Endothelial cell of umbilical vein (primary cell): ENCODE results near the gene EPHX1. TPM values are rescaled to one million over a fixed set of nuclear protein-coding genes. Genes with fewer than 3 reads are reported as not detected.

ENCODE experiments used
- BruUV-seq: library from RNA; stranded (reverse); fragments of 400-500 nt; replicated peaks from 2 replicates; lab custom pipeline; 2021; lab: Mats Ljungman, UMichigan
- CTCF ChIA-PET: fragments of 300-600, 350-600 bp; sonication (Branson Sonifier 250); formaldehyde crosslinking; loops from one replicate; lab custom pipeline; 2021; ENCODE audit warnings: antibody characterized with exemption, inconsistent platforms; lab: Charles Lee
- POLR2A ChIA-PET: fragments of 300-600, 350-600 bp; sonication (Branson Sonifier 250); formaldehyde crosslinking; loops from one replicate; lab custom pipeline; 2021; ENCODE audit warnings: antibody characterized with exemption, inconsistent platforms; lab: Charles Lee
- DNase-seq: peaks from one replicate; pipeline ENCODE4 v3.0.0-alpha.2; 2011; ENCODE audit warnings: low read depth, low spot score
- FAIRE-seq: peaks from 2 replicates; lab custom pipeline; 2011; peaks lifted over from hg19 to GRCh38; lab: Jason Lieb, UNC
- H2AFZ ChIP-seq: 2 replicates; pipeline ENCODE4 v1.6.0; 2012; ENCODE audit warnings: low read depth, low read length, control low read depth, inconsistent platforms
- H3K27ac ChIP-seq: 2 replicates; pipeline ENCODE4 v1.5.1; 2011; ENCODE audit warnings: low read depth, mild to moderate bottlenecking, control low read depth, low read length, moderate library complexity; ENCODE audit not compliant: insufficient read depth
- H3K27me3 ChIP-seq, 2 experiments: 2 replicates each; pipeline versions ENCODE4 v1.6.0 to v1.6.1; 2011; ENCODE audit warnings: low read length in 2 of 2, mixed read lengths in 1 of 2; ENCODE audit not compliant: control insufficient read depth in 2 of 2, insufficient read depth in 2 of 2
- H3K36me3 ChIP-seq, 2 experiments: 2 replicates in 1 of 2; 3 replicates in 1 of 2; pipeline ENCODE4 v1.5.1; 2011; ENCODE audit warnings: low read length in 2 of 2, mild to moderate bottlenecking in 1 of 2, moderate library complexity in 1 of 2; ENCODE audit not compliant: control insufficient read depth in 2 of 2, insufficient read depth in 2 of 2; ENCODE audit errors: extremely low read depth in 1 of 2
- H3K4me1 ChIP-seq: 3 replicates; pipeline ENCODE4 v1.5.1; 2011; ENCODE audit warnings: mild to moderate bottlenecking, low read length; ENCODE audit not compliant: control insufficient read depth, insufficient read depth; ENCODE audit errors: extremely low read depth
- H3K4me2 ChIP-seq: 2 replicates; pipeline ENCODE4 v1.6.1; 2011; ENCODE audit warnings: low read length, control low read depth, mixed read lengths; ENCODE audit not compliant: insufficient read depth
- H3K4me3 ChIP-seq, 3 experiments: fragments of 200-600 bp in 1 of 3; sonication (generic), shearing (Covaris generic) in 1 of 3; replicated peaks in 1 of 3; 2 replicates each; pipeline ENCODE4 v1.5.1; 2011 to 2016; ENCODE audit warnings: control low read depth in 3 of 3, low read length in 3 of 3, mild to moderate bottlenecking in 2 of 3, inconsistent platforms in 1 of 3, low read depth in 1 of 3, moderate library complexity in 1 of 3; ENCODE audit not compliant: insufficient read depth in 1 of 3
- H3K79me2 ChIP-seq: 2 replicates; pipeline ENCODE4 v1.6.0; 2012; ENCODE audit warnings: low read length, inconsistent platforms; ENCODE audit not compliant: control insufficient read depth, insufficient read depth
- H3K9ac ChIP-seq: replicated peaks from 2 replicates; pipeline ENCODE3; 2011; ENCODE audit warnings: low read length, control low read depth; ENCODE audit not compliant: insufficient read depth; ENCODE audit errors: extremely low read depth
- H3K9me1 ChIP-seq: replicated peaks from 3 replicates; pipeline ENCODE4 v1.6.0; 2011; ENCODE audit warnings: mild to moderate bottlenecking, low read length; ENCODE audit not compliant: control insufficient read depth, insufficient read depth; ENCODE audit errors: extremely low read depth
- H3K9me3 ChIP-seq: replicated peaks from 2 replicates; pipeline ENCODE4 v1.5.1; 2012; ENCODE audit warnings: low read length, inconsistent platforms; ENCODE audit not compliant: control insufficient read depth, insufficient read depth
- H4K20me1 ChIP-seq: replicated peaks from 2 replicates; pipeline ENCODE3; 2011; ENCODE audit warnings: mild to moderate bottlenecking, low read length; ENCODE audit not compliant: control insufficient read depth, insufficient read depth; ENCODE audit errors: extremely low read depth
- EZH2 ChIP-seq: IDR thresholded peaks from 2 replicates; pipeline ENCODE4 v1.6.1; 2012; ENCODE audit warnings: borderline replicate concordance, low read depth, mild to moderate bottlenecking, moderate library complexity, low read length, inconsistent platforms; ENCODE audit not compliant: severe bottlenecking
- FOS ChIP-seq: IDR thresholded peaks from 2 replicates; pipeline ENCODE4 v1.6.1; 2011; ENCODE audit warnings: mild to moderate bottlenecking, low read length, moderate library complexity, borderline replicate concordance; ENCODE audit not compliant: insufficient read depth
- GATA2 ChIP-seq: IDR thresholded peaks from 2 replicates; pipeline ENCODE4 v1.7.0; 2011; ENCODE audit warnings: low read depth, mild to moderate bottlenecking, moderate library complexity, mixed read lengths, low read length; ENCODE audit not compliant: insufficient read length, insufficient read depth
- JUN ChIP-seq: IDR thresholded peaks from 2 replicates; pipeline ENCODE4 v1.6.1; 2011; ENCODE audit warnings: borderline replicate concordance, low read depth; ENCODE audit not compliant: insufficient read length, insufficient read depth
- MYC ChIP-seq: IDR thresholded peaks from one replicate; pipeline ENCODE4 v1.6.1; 2011; ENCODE audit warnings: mild to moderate bottlenecking, low read depth, low read length
- POLR2A ChIP-seq: IDR thresholded peaks from 2 replicates; pipeline ENCODE4 v1.6.1; 2012; ENCODE audit warnings: low read depth, mild to moderate bottlenecking, control low read depth, low read length
- POLR2AphosphoS5 ChIP-seq: IDR thresholded peaks from 2 replicates; pipeline ENCODE4 v1.6.1; 2012; ENCODE audit warnings: low read depth, mild to moderate bottlenecking, control low read depth, low read length, moderate library complexity; ENCODE audit not compliant: insufficient read depth
- dilution Hi-C: fragments of 300-500 bp; cut with MboI; formaldehyde crosslinking; loops from one replicate; pipeline ENCODE4 v1.15.0; 2019; ENCODE audit warnings: low sequenced_read_pairs; ENCODE audit not compliant: extremely low pct_ligation_motif_present
- intact Hi-C: fragments of 100-400 bp; cut with micrococcal nuclease; formaldehyde crosslinking; loops from one replicate; pipeline ENCODE4 v1.10.0; 2022
- polyA plus RNA-seq, 4 experiments: library from polyadenylated mRNA; depleted of rRNA in 3 of 4; stranded (reverse) in 3 of 4; unstranded in 1 of 4; fragments of >200 nt; gene quantifications; 2 replicates each; pipeline versions ENCODE4 v1.2.1 to v1.2.3, GENCODE V29; 2011 to 2012; ENCODE audit warnings: missing spikeins in 1 of 4
- total RNA-seq: library from RNA; stranded (reverse); gene quantifications from 2 replicates; pipeline ENCODE4 v1.2.3, GENCODE V29; 2021
- TF ChIP-seq, protein P1 (sequence below), 2 donors: IDR thresholded peaks; 1 replicate in 1 of 2; 2 replicates in 1 of 2; pipeline ENCODE4 v1.5.1; 2011; ENCODE audit warnings: low read length in 2 of 2, mild to moderate bottlenecking in 2 of 2, moderate library complexity in 2 of 2, control low read depth in 1 of 2, inconsistent platforms in 1 of 2, low read depth in 1 of 2; ENCODE audit not compliant: insufficient read depth in 1 of 2; ENCODE audit errors: extremely low read depth in 1 of 2
- TF ChIP-seq, protein P2 (sequence below): IDR thresholded peaks from 2 replicates; pipeline ENCODE4 v1.6.1; 2011; ENCODE audit not compliant: insufficient read depth, insufficient read length

The EPHX1 gene
- total and polyA plus RNA-seq, 2 donors (not counting 3 experiments of a cell fraction or from before 2014, with no cell fraction given), result 23.7 to 25.2 TPM

DNA sequence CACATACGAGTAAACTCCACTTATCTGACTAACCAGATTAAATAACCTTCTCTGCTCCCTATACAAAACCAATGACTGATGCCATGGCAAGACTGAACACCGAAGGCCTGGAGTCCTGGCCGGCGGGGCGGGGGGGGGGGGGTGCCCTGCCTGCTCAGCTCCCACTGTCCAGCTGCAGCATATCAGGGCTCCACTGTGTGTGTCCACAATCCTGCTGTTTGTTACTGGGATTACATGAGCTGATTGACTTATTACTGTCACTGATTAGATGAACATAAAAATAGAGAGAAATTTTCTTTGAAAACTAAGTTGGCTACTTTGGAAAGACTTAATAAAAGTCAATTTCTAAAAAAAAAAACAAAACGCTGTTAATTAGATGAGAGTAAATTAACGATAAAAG lies 47.3 kb downstream of the EPHX1 start:
- no TSS peak for BruUV-seq
- CTCF ChIA-PET, result interaction anchor here (0.6 to 2.2 kb wide), 4 partner anchors 54 to 393 kb away, joined by 3 to 6 read pairs (median 4); no protein-coding TSS in a partner anchor
- Histone ChIP-seq H3K4me1 (no peaks in the 10 kb centered on the region), H4K20me1 (no peaks in the 10 kb centered on the region), H3K27me3 (no peaks in the 10 kb centered on the region), H3K9me1 (no peaks in the 10 kb centered on the region), H3K4me3 (no peak overlapping the region), H2AFZ (no peak overlapping the region), H3K79me2 (no peaks in the 10 kb centered on the region), H3K36me3 (peaks cover 0 to 18% of the 10 kb centered on the region in 2 experiments), H3K27ac (no peak overlapping the region), H3K9ac (no peak overlapping the region), H3K9me3 (no peaks in the 10 kb centered on the region), H3K4me2 (no peak overlapping the region)
- dilution Hi-C loops, result no loop called here
- POLR2A ChIA-PET, result no interaction called here
- intact Hi-C loops, result no loop called here
- TF ChIP-seq POLR2AphosphoS5 (no peak), FOS (no peak), MYC (no peak), GATA2 (no peak), POLR2A (no peak), JUN (no peak), EZH2 (no peak)
- TF ChIP-seq, protein P1, sequence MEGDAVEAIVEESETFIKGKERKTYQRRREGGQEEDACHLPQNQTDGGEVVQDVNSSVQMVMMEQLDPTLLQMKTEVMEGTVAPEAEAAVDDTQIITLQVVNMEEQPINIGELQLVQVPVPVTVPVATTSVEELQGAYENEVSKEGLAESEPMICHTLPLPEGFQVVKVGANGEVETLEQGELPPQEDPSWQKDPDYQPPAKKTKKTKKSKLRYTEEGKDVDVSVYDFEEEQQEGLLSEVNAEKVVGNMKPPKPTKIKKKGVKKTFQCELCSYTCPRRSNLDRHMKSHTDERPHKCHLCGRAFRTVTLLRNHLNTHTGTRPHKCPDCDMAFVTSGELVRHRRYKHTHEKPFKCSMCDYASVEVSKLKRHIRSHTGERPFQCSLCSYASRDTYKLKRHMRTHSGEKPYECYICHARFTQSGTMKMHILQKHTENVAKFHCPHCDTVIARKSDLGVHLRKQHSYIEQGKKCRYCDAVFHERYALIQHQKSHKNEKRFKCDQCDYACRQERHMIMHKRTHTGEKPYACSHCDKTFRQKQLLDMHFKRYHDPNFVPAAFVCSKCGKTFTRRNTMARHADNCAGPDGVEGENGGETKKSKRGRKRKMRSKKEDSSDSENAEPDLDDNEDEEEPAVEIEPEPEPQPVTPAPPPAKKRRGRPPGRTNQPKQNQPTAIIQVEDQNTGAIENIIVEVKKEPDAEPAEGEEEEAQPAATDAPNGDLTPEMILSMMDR (IDR thresholded peaks at IDR 0.05; ENCODE audit: extremely low read depth in 1 of 2, insufficient read depth in 1 of 2, low read depth in 1 of 2, low read length in 2 of 2), result no peak
- TF ChIP-seq, protein P2, sequence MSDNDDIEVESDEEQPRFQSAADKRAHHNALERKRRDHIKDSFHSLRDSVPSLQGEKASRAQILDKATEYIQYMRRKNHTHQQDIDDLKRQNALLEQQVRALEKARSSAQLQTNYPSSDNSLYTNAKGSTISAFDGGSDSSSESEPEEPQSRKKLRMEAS, result no peak
- no peak for FAIRE-seq
- no peak for DNase-seq
